Right lobe of liver (tissue), 6 donors: ENCODE results near the gene CEMIP2. TPM values are rescaled to one million over a fixed set of nuclear protein-coding genes. Genes with fewer than 3 reads are reported as not detected.

Experiments
- ATAC-seq, 4 donors: fragments of 200-7000 bp; cut with Tn5 transposase; one replicate each; pipeline ENCODE4 v1.9.1; 2020; ENCODE audit warnings: mild to moderate bottlenecking in 4 of 4, moderate library complexity in 4 of 4
- DNase-seq, 3 donors: peaks; one replicate each; pipeline ENCODE4 v3.0.0-alpha.2; 2020
- H3K27ac ChIP-seq, 3 donors: fragments of 200-600 bp; one replicate each; pipeline ENCODE4 v1.8.0; 2022
- H3K27me3 ChIP-seq, 2 donors: fragments of 200-600 bp; one replicate each; pipeline ENCODE4 v1.8.0; 2022
- H3K36me3 ChIP-seq, 4 donors: fragments of 200-600 bp; sonication (generic) in 1 of 4; one replicate each; pipeline versions ENCODE4 v1.5.1 to v1.8.0; 2017 to 2022; ENCODE audit warnings: control low read depth in 1 of 4
- H3K4me1 ChIP-seq, 4 donors: fragments of 200-600 bp; sonication (generic) in 1 of 4; one replicate each; pipeline versions ENCODE4 v1.5.1 to v1.8.0; 2017 to 2022; ENCODE audit warnings: control low read depth in 1 of 4
- H3K4me3 ChIP-seq, 3 donors: fragments of 200-600 bp; one replicate each; pipeline ENCODE4 v1.8.0; 2022
- H3K9me3 ChIP-seq, 4 donors: fragments of 200-600 bp; sonication (generic) in 1 of 4; one replicate each; pipeline versions ENCODE4 v1.5.1 to v1.8.0; 2017 to 2022; ENCODE audit warnings: control low read depth in 1 of 4
- POLR2A ChIP-seq: fragments of 450-650 bp; IDR thresholded peaks from one replicate; pipeline ENCODE4 v1.6.1; 2017; ENCODE audit warnings: antibody characterized with exemption, mild to moderate bottlenecking
- WGBS: methylation state at CpG from one replicate; pipeline ENCODE4 v1.1.6; 2018; ENCODE audit warnings: low coverage, low lambda C conversion rate; ENCODE audit not compliant: insufficient coverage; ENCODE audit errors: missing lambda C conversion rate; 5-methylcytosine and 5-hydroxymethylcytosine counted together
- intact Hi-C, 2 donors: fragments of 100-400 bp; cut with DNase I; formaldehyde crosslinking; loops; one replicate each; pipeline versions ENCODE4 v1.11.2 to v1.14.1; 2022
- total RNA-seq, 6 experiments: library from RNA; depleted of rRNA in 2 of 6; stranded (reverse); fragments of >200 nt in 2 of 6; fragmentation: NEBNext Ultra II Directional in 3 of 6; extraction: Animal tissue kit (Norgen Biotek cat#: 25700) in 3 of 6; gene quantifications; one replicate each; pipeline versions ENCODE4 v1.1.0 to v1.2.4, GENCODE V29; 2016 to 2023
- TF ChIP-seq, protein P1 (sequence below), 4 donors: fragments of 200-600 bp in 3 of 4; fragments of 450-650 bp in 1 of 4; IDR thresholded peaks; one replicate each; pipeline versions ENCODE4 v1.5.1 to v1.8.0; 2016 to 2022; ENCODE audit warnings: antibody characterized with exemption in 4 of 4, mild to moderate bottlenecking in 2 of 4
- donor health status: DM: no; HTN: yes; CAD: no.
- donor health status: DM: no; HTN: no; CAD: no.
- donor health status: DM: no; HTN: no; CAD: no.
- donor health status: DM: no; HTN: yes; CAD: no.
- donor health status: DM: no; HTN: yes; CAD: no.

Gene CEMIP2
- total RNA-seq, 6 experiments from 2014 or later: 40.9 to 92.8 (median 56.5) TPM

DNA sequence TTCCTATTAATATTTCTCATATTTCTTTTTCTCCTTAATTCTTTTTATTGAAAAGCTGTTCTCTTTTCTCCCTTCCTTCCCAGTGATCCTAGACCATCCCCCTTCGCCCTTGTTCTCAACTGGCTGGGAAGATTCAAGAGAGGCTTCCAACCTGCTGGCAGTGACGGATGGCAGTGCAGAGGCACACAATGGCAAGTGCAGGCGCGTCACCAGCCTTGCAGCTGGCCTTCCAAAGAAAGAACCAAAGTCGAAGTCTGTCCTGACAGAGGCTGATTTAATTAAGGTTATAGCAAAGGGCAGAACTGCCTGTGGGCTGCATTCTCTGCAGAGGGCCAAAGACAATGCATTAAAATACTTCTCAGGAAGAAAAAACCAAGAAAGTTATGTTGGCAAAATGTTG lies 7.4 kb downstream of the CEMIP2 start:
- peak; percentile 47 to 74 (median 73) for DNase-seq
- 17% methylated on average over 5 of the region's 5 CpGs for WGBS
- Histone ChIP-seq H3K4me3 (no peak overlapping the region), H3K36me3 (no peaks in the 10 kb centered on the region), H3K27me3 (no peaks in the 10 kb centered on the region), H3K4me1 (peaks cover 0 to 92% (median 32%) of the 10 kb centered on the region in 4 donors), H3K27ac (peak overlapping the region; percentile 10 to 84 (median 51)), H3K9me3 (no peaks in the 10 kb centered on the region)
- TF ChIP-seq, protein P1, sequence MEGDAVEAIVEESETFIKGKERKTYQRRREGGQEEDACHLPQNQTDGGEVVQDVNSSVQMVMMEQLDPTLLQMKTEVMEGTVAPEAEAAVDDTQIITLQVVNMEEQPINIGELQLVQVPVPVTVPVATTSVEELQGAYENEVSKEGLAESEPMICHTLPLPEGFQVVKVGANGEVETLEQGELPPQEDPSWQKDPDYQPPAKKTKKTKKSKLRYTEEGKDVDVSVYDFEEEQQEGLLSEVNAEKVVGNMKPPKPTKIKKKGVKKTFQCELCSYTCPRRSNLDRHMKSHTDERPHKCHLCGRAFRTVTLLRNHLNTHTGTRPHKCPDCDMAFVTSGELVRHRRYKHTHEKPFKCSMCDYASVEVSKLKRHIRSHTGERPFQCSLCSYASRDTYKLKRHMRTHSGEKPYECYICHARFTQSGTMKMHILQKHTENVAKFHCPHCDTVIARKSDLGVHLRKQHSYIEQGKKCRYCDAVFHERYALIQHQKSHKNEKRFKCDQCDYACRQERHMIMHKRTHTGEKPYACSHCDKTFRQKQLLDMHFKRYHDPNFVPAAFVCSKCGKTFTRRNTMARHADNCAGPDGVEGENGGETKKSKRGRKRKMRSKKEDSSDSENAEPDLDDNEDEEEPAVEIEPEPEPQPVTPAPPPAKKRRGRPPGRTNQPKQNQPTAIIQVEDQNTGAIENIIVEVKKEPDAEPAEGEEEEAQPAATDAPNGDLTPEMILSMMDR (IDR thresholded peaks at IDR 0.05): no peak
- TF ChIP-seq POLR2A: no peak
- intact Hi-C loops: loop anchor here in 1 of 2 donors (10.0 kb wide), 1 partner anchor 146 kb away; no protein-coding TSS in a partner anchor
- ATAC-seq: peak; percentile 20 to 66 (median 56)

DNA sequence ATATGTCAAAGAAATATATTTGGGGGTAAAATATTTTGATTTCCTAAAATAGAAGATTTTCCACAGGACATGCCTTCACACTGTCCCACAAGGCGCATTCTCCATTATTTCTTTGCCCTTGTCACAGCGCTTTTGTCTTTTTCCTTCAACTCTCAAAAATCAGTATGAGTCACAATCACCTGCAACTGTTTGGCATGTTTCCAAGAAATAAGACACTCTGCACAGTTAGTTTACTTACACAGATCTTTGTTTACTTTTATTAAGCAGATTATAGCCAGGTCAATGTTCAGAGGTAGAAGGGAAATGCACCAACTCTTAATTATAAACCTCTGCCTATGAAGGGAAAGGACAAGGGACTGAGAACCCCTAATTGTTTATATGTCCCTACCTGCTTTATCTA lies 9.5 kb downstream of the CEMIP2 start:
- intact Hi-C loops: no loop called here
- ATAC-seq: peak; percentile 62 to 81 (median 72)
- Histone ChIP-seq H3K4me1 (peaks cover 0 to 78% (median 26%) of the 10 kb centered on the region in 4 donors), H3K4me3 (peak overlapping the region in 1 of 3 donors; percentile 10), H3K27me3 (no peaks in the 10 kb centered on the region), H3K36me3 (no peaks in the 10 kb centered on the region), H3K27ac (peak overlapping the region; percentile 65 to 84 (median 68)), H3K9me3 (no peaks in the 10 kb centered on the region)
- TF ChIP-seq, protein P1 (IDR thresholded peaks at IDR 0.05): no peak
- WGBS: 24% methylated on average over 2 of the region's 2 CpGs
- DNase-seq: no peak

DNA sequence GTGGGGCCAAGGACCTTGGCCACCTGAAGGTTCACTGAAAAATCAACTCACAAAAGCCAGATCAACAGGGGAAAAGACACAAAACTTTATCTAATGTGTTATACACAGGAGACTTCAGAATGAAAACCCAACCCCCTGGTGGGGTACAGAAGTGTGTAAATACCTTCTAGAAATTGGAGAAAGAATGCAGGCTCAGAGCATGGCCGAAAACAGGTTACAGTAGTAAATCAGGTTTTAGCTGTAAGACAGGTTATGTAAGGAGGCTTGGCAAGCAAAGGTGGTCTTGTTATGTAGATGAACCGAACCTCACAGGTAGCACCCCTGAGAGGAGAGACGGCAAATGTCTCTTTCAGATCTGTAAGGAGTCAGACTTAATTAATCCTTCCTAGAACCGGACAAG lies 10.0 kb downstream of the CEMIP2 start:
- Histone ChIP-seq H3K27me3 (no peaks in the 10 kb centered on the region), H3K27ac (peak overlapping the region; percentile 65 to 84 (median 68)), H3K36me3 (no peaks in the 10 kb centered on the region), H3K9me3 (no peaks in the 10 kb centered on the region), H3K4me3 (peak overlapping the region in 1 of 3 donors; percentile 10), H3K4me1 (peaks cover 0 to 73% (median 23%) of the 10 kb centered on the region in 4 donors)
- WGBS: 47% methylated on average over 4 of the region's 4 CpGs
- TF ChIP-seq, protein P1 (IDR thresholded peaks at IDR 0.05): no peak
- TF ChIP-seq POLR2A: no peak
- ATAC-seq (no peak), DNase-seq (no peak)
- intact Hi-C loops: no loop called here

DNA sequence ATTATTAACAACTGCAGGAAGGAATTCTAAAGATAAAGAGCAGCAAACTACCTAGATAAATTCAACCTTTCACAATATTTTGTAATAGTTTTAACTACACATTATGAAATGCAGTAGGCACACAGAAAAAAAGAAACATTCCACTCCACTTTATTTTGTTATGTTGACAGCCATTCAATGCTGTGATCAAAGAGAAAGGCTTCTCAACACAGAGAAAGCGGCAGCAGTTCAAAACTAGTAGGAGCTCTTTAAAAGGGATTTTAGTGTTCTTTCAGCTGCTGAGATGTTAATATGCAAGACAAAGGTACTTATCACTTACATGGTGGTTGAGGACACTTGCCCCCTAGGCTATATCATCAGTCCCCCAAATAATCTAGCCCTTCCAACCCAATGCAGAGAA lies 11.6 kb downstream of the CEMIP2 start:
- peak; percentile 33 to 70 (median 54) for ATAC-seq
- H3K9me3 ChIP-seq: no peaks in the 10 kb centered on the region
- 26% methylated on average over 1 of the region's 1 CpG for WGBS
- H3K4me1 ChIP-seq: peaks cover 0 to 58% (median 16%) of the 10 kb centered on the region in 4 donors
- H3K36me3 ChIP-seq: no peaks in the 10 kb centered on the region
- TF ChIP-seq, protein P1 (IDR thresholded peaks at IDR 0.05): no peak
- peak; percentile 36 for TF ChIP-seq POLR2A
- H3K27me3 ChIP-seq: no peaks in the 10 kb centered on the region
- DNase-seq: no peak
- H3K4me3 ChIP-seq: peak overlapping the region in 2 of 3 donors; percentile 6 to 8
- peak overlapping the region; percentile 4 to 84 (median 73) for H3K27ac ChIP-seq
- intact Hi-C loops: no loop called here
